Loucy (cell line): ENCODE results near the gene GOLGA6C.

Experiments used
- H2AFZ ChIP-seq: fragments of 200-600 bp; sonication (generic); 2 replicates; pipeline ENCODE4 v1.6.0; 2016; ENCODE audit warnings: antibody characterized with exemption, mild to moderate bottlenecking, low read length, moderate library complexity
- H3F3A ChIP-seq: fragments of 200-600 bp; 2 replicates; pipeline ENCODE4 v1.6.0; 2016; ENCODE audit warnings: antibody characterized with exemption, low read depth, mild to moderate bottlenecking
- H3K27me3 ChIP-seq: fragments of 200-600 bp; sonication (generic); 2 replicates; pipeline ENCODE4 v1.6.1; 2014; ENCODE audit warnings: low read length, mild to moderate bottlenecking; ENCODE audit not compliant: insufficient read depth, poor library complexity, severe bottlenecking
- H3K36me3 ChIP-seq: fragments of 200-600 bp; sonication (generic); 2 replicates; pipeline ENCODE4 v1.6.1; 2016; ENCODE audit warnings: low read length; ENCODE audit not compliant: insufficient read depth
- H3K4me1 ChIP-seq: fragments of 200-600 bp; sonication (generic); 2 replicates; pipeline ENCODE4 v1.5.1; 2014; ENCODE audit warnings: low read length, mild to moderate bottlenecking; ENCODE audit not compliant: insufficient read depth, poor library complexity, severe bottlenecking
- H3K4me2 ChIP-seq: fragments of 200-600 bp; sonication (generic); 2 replicates; pipeline ENCODE4 v1.6.0; 2014; ENCODE audit warnings: antibody characterized with exemption, low read length, low read depth, mild to moderate bottlenecking; ENCODE audit not compliant: poor library complexity, severe bottlenecking
- H3K4me3 ChIP-seq: fragments of 200-600 bp; sonication (generic); 2 replicates; pipeline ENCODE4 v1.5.1; 2014; ENCODE audit warnings: low read length, mild to moderate bottlenecking, mixed read lengths; ENCODE audit not compliant: poor library complexity, severe bottlenecking
- H3K79me2 ChIP-seq: fragments of 200-600 bp; sonication (generic); 2 replicates; pipeline ENCODE4 v1.6.1; 2014; ENCODE audit warnings: low read length; ENCODE audit not compliant: insufficient read depth
- H3K9ac ChIP-seq: fragments of 200-600 bp; sonication (generic); 2 replicates; pipeline ENCODE4 v1.6.0; 2014; ENCODE audit warnings: mild to moderate bottlenecking, low read depth, low read length, moderate library complexity; ENCODE audit not compliant: poor library complexity, severe bottlenecking
- H3K9me2 ChIP-seq: fragments of 200-600 bp; sonication (generic); replicated peaks from 2 replicates; pipeline ENCODE4 v1.6.1; 2016; ENCODE audit warnings: low read depth, low read length, mixed read lengths
- H3K9me3 ChIP-seq: fragments of 200-600 bp; sonication (generic); 2 replicates; pipeline ENCODE4 v1.6.1; 2014; ENCODE audit warnings: mild to moderate bottlenecking, antibody characterized with exemption, low read length, low read depth; ENCODE audit not compliant: insufficient read depth
- H4K20me1 ChIP-seq: fragments of 200-600 bp; sonication (generic); 2 replicates; pipeline ENCODE4 v1.6.0; 2014; ENCODE audit warnings: antibody characterized with exemption, low read length, mild to moderate bottlenecking; ENCODE audit not compliant: insufficient read depth, poor library complexity, severe bottlenecking
- EZH2phosphoT487 ChIP-seq: fragments of 200-600 bp; IDR thresholded peaks from 2 replicates; pipeline ENCODE4 v1.6.1; 2018; ENCODE audit warnings: antibody characterized with exemption, mild to moderate bottlenecking, moderate library complexity, borderline replicate concordance
- TF ChIP-seq, protein P1 (sequence below): fragments of 200-600 bp; sonication (generic); conservative IDR thresholded peaks from 2 replicates; pipeline ENCODE4 v1.5.1; 2014; ENCODE audit warnings: mild to moderate bottlenecking, antibody characterized with exemption, low read length

The GOLGA6C gene

DNA sequence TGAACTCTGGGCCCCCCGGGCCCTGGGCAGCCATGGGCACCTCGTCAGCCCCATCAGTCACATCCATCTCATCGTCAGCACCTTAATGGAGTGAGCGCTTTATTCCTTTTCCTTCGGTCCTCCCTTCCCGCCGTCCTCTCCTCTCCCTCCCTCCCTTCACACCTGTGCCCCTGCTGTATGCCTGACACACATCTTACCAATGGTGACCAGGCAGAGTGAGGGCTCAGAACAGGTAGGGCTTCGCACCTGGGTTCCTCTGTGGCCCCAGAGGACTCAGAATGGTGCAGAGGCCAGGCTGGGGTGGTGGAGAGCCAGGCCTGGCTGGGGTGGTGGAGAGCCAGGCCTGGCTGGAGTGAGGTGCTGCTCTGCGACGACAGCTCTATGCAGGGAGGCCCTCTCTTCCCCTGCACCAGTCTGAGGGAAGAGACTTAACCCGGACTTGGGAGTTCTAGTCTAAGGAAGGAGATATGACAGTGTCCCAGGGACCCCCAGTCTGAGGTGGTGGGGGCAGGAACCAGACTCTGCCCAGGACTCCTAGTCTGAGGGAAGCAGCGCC is 44.8 kb upstream of the GOLGA6C start:
- no peaks in the 10 kb centered on the region for H3K9me2 ChIP-seq
- TF ChIP-seq EZH2phosphoT487, result no peak
- TF ChIP-seq, protein P1, sequence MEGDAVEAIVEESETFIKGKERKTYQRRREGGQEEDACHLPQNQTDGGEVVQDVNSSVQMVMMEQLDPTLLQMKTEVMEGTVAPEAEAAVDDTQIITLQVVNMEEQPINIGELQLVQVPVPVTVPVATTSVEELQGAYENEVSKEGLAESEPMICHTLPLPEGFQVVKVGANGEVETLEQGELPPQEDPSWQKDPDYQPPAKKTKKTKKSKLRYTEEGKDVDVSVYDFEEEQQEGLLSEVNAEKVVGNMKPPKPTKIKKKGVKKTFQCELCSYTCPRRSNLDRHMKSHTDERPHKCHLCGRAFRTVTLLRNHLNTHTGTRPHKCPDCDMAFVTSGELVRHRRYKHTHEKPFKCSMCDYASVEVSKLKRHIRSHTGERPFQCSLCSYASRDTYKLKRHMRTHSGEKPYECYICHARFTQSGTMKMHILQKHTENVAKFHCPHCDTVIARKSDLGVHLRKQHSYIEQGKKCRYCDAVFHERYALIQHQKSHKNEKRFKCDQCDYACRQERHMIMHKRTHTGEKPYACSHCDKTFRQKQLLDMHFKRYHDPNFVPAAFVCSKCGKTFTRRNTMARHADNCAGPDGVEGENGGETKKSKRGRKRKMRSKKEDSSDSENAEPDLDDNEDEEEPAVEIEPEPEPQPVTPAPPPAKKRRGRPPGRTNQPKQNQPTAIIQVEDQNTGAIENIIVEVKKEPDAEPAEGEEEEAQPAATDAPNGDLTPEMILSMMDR, result no peak
- no peaks in the 10 kb centered on the region for H3K27me3 ChIP-seq
- peaks cover 62% of the 10 kb centered on the region for H3K79me2 ChIP-seq
- no peak overlapping the region for H3K4me2 ChIP-seq
- peaks cover 61% of the 10 kb centered on the region for H3K36me3 ChIP-seq
- peaks cover 76% of the 10 kb centered on the region for H4K20me1 ChIP-seq
- H3F3A ChIP-seq, result no peaks in the 10 kb centered on the region
- H3K9ac ChIP-seq, result no peak overlapping the region
- peaks cover 40% of the 10 kb centered on the region for H3K4me1 ChIP-seq
- H3K9me3 ChIP-seq, result no peaks in the 10 kb centered on the region
- H3K4me3 ChIP-seq, result no peak overlapping the region
- H2AFZ ChIP-seq, result no peak overlapping the region

DNA sequence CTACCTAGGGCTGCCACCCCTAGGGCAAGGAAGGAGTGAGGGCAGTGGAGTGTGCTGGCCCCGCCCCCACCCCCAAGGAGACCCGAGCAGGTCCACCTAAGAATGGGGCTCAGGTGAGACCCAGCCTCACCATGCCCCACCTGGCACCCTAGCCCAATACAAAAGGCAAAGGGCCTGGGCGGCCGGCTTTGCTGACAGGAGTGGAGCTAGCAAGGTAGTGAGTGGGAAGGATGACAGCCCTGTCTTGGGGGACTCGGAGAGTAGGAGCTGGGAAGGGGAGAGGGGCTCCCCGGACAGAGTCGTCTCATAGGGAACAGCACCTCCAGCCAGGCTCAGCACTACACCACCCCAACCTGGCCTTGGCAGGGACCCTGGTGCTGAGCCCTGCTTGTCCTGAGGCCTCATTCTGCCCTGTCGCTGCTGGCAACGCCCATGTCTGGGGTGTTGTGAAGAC is 44.3 kb upstream of the GOLGA6C start:
- Histone ChIP-seq H3K4me1 (peaks cover 36% of the 10 kb centered on the region), H3K9me2 (no peaks in the 10 kb centered on the region), H4K20me1 (peaks cover 71% of the 10 kb centered on the region), H3K27me3 (no peaks in the 10 kb centered on the region), H3K4me2 (no peak overlapping the region), H3K9me3 (no peaks in the 10 kb centered on the region), H3F3A (no peaks in the 10 kb centered on the region), H3K4me3 (no peak overlapping the region), H3K9ac (no peak overlapping the region), H3K36me3 (peaks cover 56% of the 10 kb centered on the region), H3K79me2 (peaks cover 56% of the 10 kb centered on the region), H2AFZ (no peak overlapping the region)
- TF ChIP-seq, protein P1, result no peak
- no peak for TF ChIP-seq EZH2phosphoT487

DNA sequence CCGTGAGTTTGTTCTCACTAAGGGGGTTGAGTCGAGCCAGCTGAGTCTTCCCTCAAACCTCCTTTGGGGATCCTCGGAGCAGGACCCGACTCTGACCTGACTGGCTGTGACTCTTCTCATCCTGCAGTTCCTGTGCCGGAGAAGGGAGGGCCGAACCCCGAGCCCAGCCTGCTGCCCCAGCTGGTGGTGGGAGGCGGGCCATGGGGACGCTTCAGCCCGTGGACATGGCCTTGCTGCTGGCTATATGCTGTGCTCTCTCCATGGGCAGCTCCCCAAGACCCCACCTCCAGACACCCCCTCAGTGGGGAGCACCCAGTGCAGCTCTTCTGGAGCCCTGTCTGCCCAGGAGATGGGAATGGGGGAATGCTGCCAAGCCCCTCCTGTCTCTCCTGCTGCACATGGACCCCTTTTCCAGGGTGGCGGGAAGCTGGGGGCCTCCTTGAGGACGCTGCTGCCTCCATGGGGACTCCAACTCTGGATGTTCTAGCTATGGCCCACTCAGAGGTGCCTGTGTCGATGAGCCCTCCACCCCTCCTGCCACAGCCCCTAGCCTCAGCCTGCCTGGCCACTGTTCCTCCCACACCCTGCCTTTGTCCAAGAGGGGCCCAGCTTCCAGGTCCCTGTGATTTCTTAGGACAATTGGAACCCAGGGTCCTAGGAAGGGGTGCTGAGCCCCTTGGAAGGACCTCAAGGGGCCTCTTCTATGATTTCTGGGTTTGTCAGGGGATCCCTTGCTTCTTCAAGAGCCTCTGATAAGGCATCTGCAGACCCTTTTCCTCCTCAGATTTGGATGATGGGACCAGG is 43.6 kb upstream of the GOLGA6C start:
- no peaks in the 10 kb centered on the region for H3K27me3 ChIP-seq
- no peaks in the 10 kb centered on the region for H3K9me2 ChIP-seq
- H3K4me2 ChIP-seq, result no peak overlapping the region
- peaks cover 29% of the 10 kb centered on the region for H3K4me1 ChIP-seq
- no peak overlapping the region for H3K9ac ChIP-seq
- H2AFZ ChIP-seq, result no peak overlapping the region
- no peak overlapping the region for H3K4me3 ChIP-seq
- no peaks in the 10 kb centered on the region for H3K9me3 ChIP-seq
- no peaks in the 10 kb centered on the region for H3F3A ChIP-seq
- peaks cover 49% of the 10 kb centered on the region for H3K36me3 ChIP-seq
- TF ChIP-seq EZH2phosphoT487, result no peak
- TF ChIP-seq, protein P1, result no peak
- H4K20me1 ChIP-seq, result peaks cover 64% of the 10 kb centered on the region
- peaks cover 49% of the 10 kb centered on the region for H3K79me2 ChIP-seq
